Spleen (tissue), 11 donors: ENCODE results near the gene PCSK1N. TPM values are rescaled to one million over a fixed set of nuclear protein-coding genes. Genes with fewer than 3 reads are reported as not detected.

Experiments used
- DNase-seq: peaks from one replicate; pipeline ENCODE4 v3.0.0-alpha.2; 2020
- H3K27ac ChIP-seq, 8 donors: fragments of 200-600 bp; sonication (generic) in 7 of 8; 1 replicate in 4 of 8; 2 replicates in 4 of 8; pipeline versions ENCODE4 v1.5.0 to v1.8.0; 2016 to 2021; ENCODE audit warnings: inconsistent platforms in 4 of 8, mild to moderate bottlenecking in 4 of 8, moderate library complexity in 1 of 8
- H3K27me3 ChIP-seq, 7 donors: fragments of 200-600 bp; sonication (generic) in 6 of 7; replicated peaks in 1 of 7; 1 replicate in 4 of 7; 2 replicates in 3 of 7; pipeline versions ENCODE4 v1.5.0 to v1.8.0; 2016 to 2021; ENCODE audit warnings: inconsistent platforms in 3 of 7, mild to moderate bottlenecking in 1 of 7
- H3K36me3 ChIP-seq, 6 donors: fragments of 200-600 bp; sonication (generic) in 5 of 6; 1 replicate in 4 of 6; 2 replicates in 2 of 6; pipeline versions ENCODE4 v1.5.0 to v1.8.0; 2016 to 2021; ENCODE audit warnings: inconsistent platforms in 2 of 6
- H3K4me1 ChIP-seq, 6 donors: fragments of 200-600 bp; sonication (generic) in 5 of 6; 1 replicate in 3 of 6; 2 replicates in 3 of 6; pipeline versions ENCODE4 v1.5.0 to v1.8.0; 2016 to 2021; ENCODE audit warnings: inconsistent platforms in 3 of 6
- H3K4me3 ChIP-seq, 8 donors: fragments of 200-600 bp; sonication (generic) in 7 of 8; 1 replicate in 4 of 8; 2 replicates in 4 of 8; pipeline versions ENCODE4 v1.5.0 to v1.8.0; 2016 to 2021; ENCODE audit warnings: inconsistent platforms in 4 of 8, mild to moderate bottlenecking in 4 of 8, moderate library complexity in 2 of 8
- H3K9me3 ChIP-seq, 8 donors: fragments of 200-600 bp; sonication (generic) in 7 of 8; 1 replicate in 4 of 8; 2 replicates in 4 of 8; pipeline versions ENCODE4 v1.5.0 to v1.8.0; 2016 to 2021; ENCODE audit warnings: inconsistent platforms in 4 of 8
- POLR2A ChIP-seq, 3 donors: fragments of 450-650 bp; IDR thresholded peaks; one replicate each; pipeline ENCODE4 v1.5.1; 2017; ENCODE audit warnings: antibody characterized with exemption in 3 of 3, mild to moderate bottlenecking in 1 of 3
- POLR2AphosphoS5 ChIP-seq, 3 donors: sonication (generic); formaldehyde crosslinking; IDR thresholded peaks; one replicate each; pipeline ENCODE4 v1.5.1; 2017; ENCODE audit warnings: antibody characterized with exemption in 3 of 3
- WGBS, 5 donors: extraction: QIAGEN DNeasy Blood & Tissue Kit in 3 of 5; methylation state at CpG; one replicate each; pipeline versions ENCODE4 v1.1.5 to v1.1.7; 2013 to 2018; 5-methylcytosine and 5-hydroxymethylcytosine counted together
- intact Hi-C: fragments of 100-400 bp; cut with DNase I; formaldehyde crosslinking; loops from one replicate; pipeline ENCODE4 v1.15.0; 2023; ENCODE audit warnings: low total_unique reads
- polyA plus RNA-seq, 3 donors: library from polyadenylated mRNA; stranded (reverse); fragments of 200-250 nt; gene quantifications; one replicate each; pipeline ENCODE4 v1.2.1, GENCODE V29; 2013
- total RNA-seq, 7 donors: library from RNA; depleted of rRNA in 3 of 7; stranded (reverse); fragments of >200 nt in 3 of 7; fragmentation: NEBNext Ultra II Directional in 4 of 7; extraction: Animal tissue kit (Norgen Biotek cat#: 25700) in 4 of 7; gene quantifications; one replicate each; pipeline versions ENCODE4 v1.1.0 to v1.2.1, GENCODE V29; 2016 to 2021
- TF ChIP-seq, protein P1 (sequence below), 11 experiments: fragments of 200-600 bp in 7 of 11; fragments of 450-650 bp in 4 of 11; sonication (generic) in 4 of 11; IDR thresholded peaks in 8 of 11; conservative IDR thresholded peaks in 3 of 11; 1 replicate in 7 of 11; 2 replicates in 4 of 11; pipeline versions ENCODE4 v1.4.0 to v1.8.0; 2016 to 2021; ENCODE audit warnings: antibody characterized with exemption in 11 of 11, inconsistent platforms in 4 of 11, mild to moderate bottlenecking in 1 of 11
- donor health status: healthy with polysubstance abuse.
- donor health status: DM: no; HTN: no; CAD: no; lungs with moderate emphysema.
- donor health status: DM: no; HTN: no; CAD: no.
- donor health status: Bipolar disorder and iron deficiency.
- donor health status: healthy.
- donor health status: DM: no; HTN: no; CAD: no.
- donor health status: DM: yes; HTN: yes; CAD: no.

Gene PCSK1N
- total and polyA plus RNA-seq, 10 donors, result 0.10 to 0.74 (median 0.42) TPM; not detected in 4

DNA sequence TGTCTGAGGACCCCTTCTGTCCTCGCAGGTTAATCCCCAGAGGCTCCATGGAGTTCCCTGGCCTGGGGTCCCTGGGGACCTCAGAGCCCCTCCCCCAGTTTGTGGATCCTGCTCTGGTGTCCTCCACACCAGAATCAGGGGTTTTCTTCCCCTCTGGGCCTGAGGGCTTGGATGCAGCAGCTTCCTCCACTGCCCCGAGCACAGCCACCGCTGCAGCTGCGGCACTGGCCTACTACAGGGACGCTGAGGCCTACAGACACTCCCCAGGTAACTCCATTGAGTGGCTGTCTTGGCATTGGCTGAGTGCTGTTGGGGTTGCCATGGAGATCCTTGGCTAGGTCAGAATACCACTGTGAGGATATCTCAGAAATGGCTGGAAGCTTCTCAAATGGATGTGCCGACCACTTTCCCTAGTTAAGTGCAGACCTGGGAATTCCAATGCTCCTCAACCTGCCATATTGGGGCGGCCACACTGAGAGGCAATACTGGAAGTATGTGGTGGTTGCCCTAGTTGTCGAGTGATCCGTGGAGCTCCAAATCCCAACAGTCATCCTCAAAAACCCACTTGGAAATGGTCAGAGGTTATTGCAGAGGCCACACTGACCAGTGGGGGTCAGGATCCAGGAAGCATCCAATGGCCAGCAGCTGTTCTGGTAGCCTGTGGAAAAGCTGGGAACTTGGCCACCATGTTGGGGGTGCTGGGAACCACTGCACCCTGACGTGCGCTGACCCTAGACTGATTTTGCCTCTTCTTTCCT is 44.2 kb downstream of the PCSK1N start:
- Histone ChIP-seq H3K4me3 (no peak overlapping the region), H3K9me3 (no peaks in the 10 kb centered on the region), H3K27ac (no peak overlapping the region), H3K4me1 (no peaks in the 10 kb centered on the region), H3K27me3 (peaks cover 0 to 12% (median 0%) of the 10 kb centered on the region in 7 donors), H3K36me3 (no peaks in the 10 kb centered on the region)
- intact Hi-C loops, result no loop called here
- DNase-seq, result no peak
- TF ChIP-seq, protein P1, sequence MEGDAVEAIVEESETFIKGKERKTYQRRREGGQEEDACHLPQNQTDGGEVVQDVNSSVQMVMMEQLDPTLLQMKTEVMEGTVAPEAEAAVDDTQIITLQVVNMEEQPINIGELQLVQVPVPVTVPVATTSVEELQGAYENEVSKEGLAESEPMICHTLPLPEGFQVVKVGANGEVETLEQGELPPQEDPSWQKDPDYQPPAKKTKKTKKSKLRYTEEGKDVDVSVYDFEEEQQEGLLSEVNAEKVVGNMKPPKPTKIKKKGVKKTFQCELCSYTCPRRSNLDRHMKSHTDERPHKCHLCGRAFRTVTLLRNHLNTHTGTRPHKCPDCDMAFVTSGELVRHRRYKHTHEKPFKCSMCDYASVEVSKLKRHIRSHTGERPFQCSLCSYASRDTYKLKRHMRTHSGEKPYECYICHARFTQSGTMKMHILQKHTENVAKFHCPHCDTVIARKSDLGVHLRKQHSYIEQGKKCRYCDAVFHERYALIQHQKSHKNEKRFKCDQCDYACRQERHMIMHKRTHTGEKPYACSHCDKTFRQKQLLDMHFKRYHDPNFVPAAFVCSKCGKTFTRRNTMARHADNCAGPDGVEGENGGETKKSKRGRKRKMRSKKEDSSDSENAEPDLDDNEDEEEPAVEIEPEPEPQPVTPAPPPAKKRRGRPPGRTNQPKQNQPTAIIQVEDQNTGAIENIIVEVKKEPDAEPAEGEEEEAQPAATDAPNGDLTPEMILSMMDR (IDR thresholded peaks at IDR 0.05 in 8 of 11, conservative IDR thresholded peaks at IDR 0.05 in 3 of 11), result no peak
- TF ChIP-seq POLR2A (IDR thresholded peaks at IDR 0.05) (no peak), POLR2AphosphoS5 (IDR thresholded peaks at IDR 0.05) (no peak)
- WGBS, 5 donors, result 79 to 92% (median 82%) methylated on average over 3 to 11 of the region's 11 CpGs

DNA sequence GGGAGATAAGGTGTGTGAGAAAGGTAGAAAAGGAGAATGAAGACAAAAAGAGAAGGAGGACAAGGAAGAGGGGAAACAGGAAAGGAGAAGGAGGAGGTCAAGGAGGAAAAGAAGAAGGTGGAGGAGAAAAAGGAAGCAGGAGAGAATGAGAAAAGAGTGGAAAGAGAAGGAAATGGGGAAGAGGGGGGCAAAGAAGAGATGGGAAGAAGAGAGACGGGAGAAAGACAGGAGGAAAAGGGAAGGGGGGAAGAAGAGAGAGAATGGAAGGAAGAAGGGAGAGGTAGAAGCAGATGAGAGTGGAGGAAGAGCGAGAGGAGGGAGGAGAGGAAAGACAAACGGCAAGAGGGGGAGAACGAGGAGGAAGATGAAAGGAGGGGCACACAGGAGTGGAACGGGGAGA is 44.9 kb downstream of the PCSK1N start:
- peaks cover 0 to 19% (median 0%) of the 10 kb centered on the region in 7 donors for H3K27me3 ChIP-seq
- no peaks in the 10 kb centered on the region for H3K9me3 ChIP-seq
- H3K4me1 ChIP-seq, result no peaks in the 10 kb centered on the region
- H3K36me3 ChIP-seq, result no peaks in the 10 kb centered on the region
- H3K4me3 ChIP-seq, result no peak overlapping the region
- TF ChIP-seq POLR2AphosphoS5 (IDR thresholded peaks at IDR 0.05), result no peak
- no peak for TF ChIP-seq POLR2A (IDR thresholded peaks at IDR 0.05)
- TF ChIP-seq, protein P1 (IDR thresholded peaks at IDR 0.05 in 8 of 11, conservative IDR thresholded peaks at IDR 0.05 in 3 of 11), result no peak
- no peak for DNase-seq
- WGBS, 5 donors, result 59 to 68% (median 61%) methylated on average over 5 of the region's 5 CpGs
- no peak overlapping the region for H3K27ac ChIP-seq
- intact Hi-C loops, result no loop called here

DNA sequence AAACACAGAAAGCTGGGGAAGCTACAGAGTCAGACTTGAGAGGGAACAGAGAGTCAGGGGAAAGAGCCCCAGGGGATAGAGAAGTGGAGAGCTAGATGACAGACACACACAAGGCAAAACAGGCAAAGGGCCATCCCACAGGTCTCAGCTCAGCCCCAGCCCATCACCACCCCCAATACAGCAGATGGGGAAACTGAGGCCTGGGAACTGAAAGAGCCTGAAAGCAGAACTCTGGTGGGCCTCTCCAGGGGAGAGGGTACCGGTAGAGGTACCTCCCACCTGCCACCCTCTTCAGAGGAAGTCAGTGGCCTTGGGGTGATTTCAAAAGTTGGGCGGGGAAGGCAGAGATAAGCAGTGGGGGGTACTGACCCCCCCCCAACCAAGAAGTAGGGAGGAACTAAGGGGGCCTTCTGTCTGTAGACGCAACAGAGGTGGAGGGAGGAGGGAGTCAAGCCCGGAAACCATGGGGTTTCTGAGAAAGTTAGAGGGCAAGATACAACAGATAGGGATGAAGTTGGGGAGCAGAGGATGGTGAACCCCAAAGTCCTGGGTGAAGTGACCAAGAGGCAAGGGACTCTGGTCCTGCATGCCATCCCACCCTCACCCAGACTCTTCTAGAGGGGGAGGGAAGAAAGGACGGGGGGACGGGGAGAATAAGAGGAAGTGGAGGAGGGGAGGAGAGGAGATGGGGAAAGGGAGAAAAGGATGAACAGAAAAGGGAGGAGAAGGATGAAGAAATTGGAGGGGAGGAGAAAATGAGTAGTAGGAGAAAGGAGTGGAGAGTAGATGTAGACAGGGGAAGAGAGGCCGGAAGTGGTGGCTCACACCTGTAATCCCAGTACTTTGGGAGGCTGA is 45.8 kb downstream of the PCSK1N start:
- 22 to 63% (median 33%) methylated on average over 6 to 7 of the region's 7 CpGs for WGBS, 5 donors

More for the DNA sequence above, 45.8 kb downstream of the PCSK1N start:
- intact Hi-C loops, result no loop called here
- no peaks in the 10 kb centered on the region for H3K9me3 ChIP-seq
- H3K27me3 ChIP-seq, result peaks cover 0 to 19% (median 0%) of the 10 kb centered on the region in 7 donors
- no peaks in the 10 kb centered on the region for H3K36me3 ChIP-seq
- H3K4me1 ChIP-seq, result no peaks in the 10 kb centered on the region
- no peak for DNase-seq
- TF ChIP-seq POLR2AphosphoS5 (IDR thresholded peaks at IDR 0.05) (no peak), POLR2A (IDR thresholded peaks at IDR 0.05) (no peak)
- TF ChIP-seq, protein P1 (IDR thresholded peaks at IDR 0.05 in 8 of 11, conservative IDR thresholded peaks at IDR 0.05 in 3 of 11), result no peak
- H3K4me3 ChIP-seq, result no peak overlapping the region
- H3K27ac ChIP-seq, result no peak overlapping the region
